ENCODE data around the gene BRD8. TPM values are rescaled to one million over a fixed set of nuclear protein-coding genes. Genes with fewer than 3 reads are reported as not detected.

The BRD8 gene
- total RNA-seq, 2 donors from 2014 or later: 70.6 to 130 TPM

- Mint-ChIP-seq H3K4me3 (no peak within 1 kb of the TSS), H3K4me1 (no peaks in the 10 kb centered on the region), H3K9me3 (no peaks in the 10 kb centered on the region), H3K27ac (no peak within 1 kb of the TSS), H3K27me3 (peaks cover 13% of the 10 kb centered on the region), H3K36me3 (ENCODE audit: low read depth) (no peaks in the 10 kb centered on the region)
- no peak for ATAC-seq (replicated peaks)
These were observed 39.3 kb downstream of the BRD8 start, which contains the start of gene NME5 for GRCh38 chr5:138138949-138139780. TSS of gene NME5 (minus strand) at chr5:138139428. CDS start at chr5:138138780, 648 bp downstream.

- Mint-ChIP-seq H3K27ac (no peak overlapping the region), H3K36me3 (ENCODE audit: low read depth) (no peaks in the 10 kb centered on the region), H3K4me3 (peak overlapping the region; percentile 63), H3K9me3 (no peaks in the 10 kb centered on the region), H3K4me1 (no peaks in the 10 kb centered on the region), H3K27me3 (peaks cover 11% of the 10 kb centered on the region)
- ATAC-seq (replicated peaks): no peak
These were observed 45.9 kb downstream of the BRD8 start for GRCh38 chr5:138132543-138132942.

- Mint-ChIP-seq H3K4me1 (no peaks in the 10 kb centered on the region), H3K36me3 (ENCODE audit: low read depth) (no peaks in the 10 kb centered on the region), H3K27me3 (peaks cover 3% of the 10 kb centered on the region), H3K9me3 (no peaks in the 10 kb centered on the region), H3K27ac (no peak overlapping the region), H3K4me3 (no peak overlapping the region)
- ATAC-seq (replicated peaks): no peak
These were observed 49.1 kb downstream of the BRD8 start for GRCh38 chr5:138129347-138129746.

- no peak for ATAC-seq (replicated peaks)
- no peaks in the 10 kb centered on the region for H3K4me1 Mint-ChIP-seq
- H3K4me3 Mint-ChIP-seq: no peak overlapping the region
- H3K27me3 Mint-ChIP-seq: peaks cover 3% of the 10 kb centered on the region
- H3K27ac Mint-ChIP-seq: no peak overlapping the region
- no peaks in the 10 kb centered on the region for H3K9me3 Mint-ChIP-seq
- H3K36me3 Mint-ChIP-seq (ENCODE audit: low read depth): no peaks in the 10 kb centered on the region
These were observed 50.1 kb downstream of the BRD8 start for GRCh38 chr5:138128334-138128733.

- Mint-ChIP-seq H3K27me3 (peaks cover 5% of the 10 kb centered on the region), H3K9me3 (no peaks in the 10 kb centered on the region), H3K36me3 (ENCODE audit: low read depth) (no peaks in the 10 kb centered on the region), H3K4me3 (no peak overlapping the region), H3K4me1 (no peaks in the 10 kb centered on the region), H3K27ac (no peak overlapping the region)
- no peak for ATAC-seq (replicated peaks)
These were observed 63.2 kb downstream of the BRD8 start for GRCh38 chr5:138115254-138115653.

GRCh38 chr5:138111937-138112336, 66.5 kb downstream of the BRD8 start:
- ATAC-seq (replicated peaks): no peak
- H3K4me3 Mint-ChIP-seq: no peak overlapping the region
- no peaks in the 10 kb centered on the region for H3K4me1 Mint-ChIP-seq
- H3K9me3 Mint-ChIP-seq: no peaks in the 10 kb centered on the region
- H3K27ac Mint-ChIP-seq: no peak overlapping the region
- no peaks in the 10 kb centered on the region for H3K36me3 Mint-ChIP-seq (ENCODE audit: low read depth)
- peaks cover 6% of the 10 kb centered on the region for H3K27me3 Mint-ChIP-seq

GRCh38 chr5:138111181-138111580, 67.2 kb downstream of the BRD8 start:
- no peak for ATAC-seq (replicated peaks)
- H3K4me1 Mint-ChIP-seq: no peaks in the 10 kb centered on the region

GRCh38 chr5:138110266-138110963, 68.0 kb downstream of the BRD8 start:
- H3K27ac Mint-ChIP-seq: no peak overlapping the region
- no peaks in the 10 kb centered on the region for H3K9me3 Mint-ChIP-seq
- peaks cover 6% of the 10 kb centered on the region for H3K27me3 Mint-ChIP-seq
- no peak for ATAC-seq (replicated peaks)
- H3K4me1 Mint-ChIP-seq: no peaks in the 10 kb centered on the region
- no peak overlapping the region for H3K4me3 Mint-ChIP-seq
- no peaks in the 10 kb centered on the region for H3K36me3 Mint-ChIP-seq (ENCODE audit: low read depth)

More at GRCh38 chr5:138111181-138111580, 67.2 kb downstream of the BRD8 start:
- Mint-ChIP-seq H3K4me3 (no peak overlapping the region), H3K36me3 (ENCODE audit: low read depth) (no peaks in the 10 kb centered on the region), H3K27ac (no peak overlapping the region), H3K27me3 (peaks cover 6% of the 10 kb centered on the region), H3K9me3 (no peaks in the 10 kb centered on the region)

- Mint-ChIP-seq H3K27ac (no peak overlapping the region), H3K36me3 (ENCODE audit: low read depth) (no peaks in the 10 kb centered on the region), H3K4me1 (no peaks in the 10 kb centered on the region), H3K27me3 (peaks cover 6% of the 10 kb centered on the region), H3K4me3 (no peak overlapping the region), H3K9me3 (no peaks in the 10 kb centered on the region)
- peak; percentile 26 for ATAC-seq (replicated peaks)
These were observed 68.8 kb downstream of the BRD8 start for GRCh38 chr5:138109463-138110265.

- Mint-ChIP-seq H3K4me1 (no peaks in the 10 kb centered on the region), H3K4me3 (no peak overlapping the region), H3K27me3 (peaks cover 6% of the 10 kb centered on the region), H3K36me3 (ENCODE audit: low read depth) (no peaks in the 10 kb centered on the region), H3K9me3 (no peaks in the 10 kb centered on the region), H3K27ac (no peak overlapping the region)
- no peak for ATAC-seq (replicated peaks)
These were observed 71.2 kb downstream of the BRD8 start for GRCh38 chr5:138107213-138107612.

- H3K4me1 Mint-ChIP-seq: no peaks in the 10 kb centered on the region
- peaks cover 12% of the 10 kb centered on the region for H3K27me3 Mint-ChIP-seq
- H3K9me3 Mint-ChIP-seq: no peaks in the 10 kb centered on the region
- no peak for ATAC-seq (replicated peaks)
- H3K36me3 Mint-ChIP-seq (ENCODE audit: low read depth): no peaks in the 10 kb centered on the region
- H3K27ac Mint-ChIP-seq: no peak overlapping the region
- no peak overlapping the region for H3K4me3 Mint-ChIP-seq
These were observed 72.7 kb downstream of the BRD8 start for GRCh38 chr5:138105709-138106108.

- no peaks in the 10 kb centered on the region for H3K4me1 Mint-ChIP-seq
- H3K4me3 Mint-ChIP-seq: no peak overlapping the region
- no peak overlapping the region for H3K27ac Mint-ChIP-seq
- H3K27me3 Mint-ChIP-seq: peaks cover 20% of the 10 kb centered on the region
- no peaks in the 10 kb centered on the region for H3K9me3 Mint-ChIP-seq
- H3K36me3 Mint-ChIP-seq (ENCODE audit: low read depth): no peaks in the 10 kb centered on the region
- no peak for ATAC-seq (replicated peaks)
These were observed 75.2 kb downstream of the BRD8 start for GRCh38 chr5:138103319-138103637.

GRCh38 chr5:138102454-138103318, 75.7 kb downstream of the BRD8 start:
- Mint-ChIP-seq H3K4me1 (no peaks in the 10 kb centered on the region), H3K27ac (no peak overlapping the region), H3K27me3 (peaks cover 20% of the 10 kb centered on the region), H3K36me3 (ENCODE audit: low read depth) (no peaks in the 10 kb centered on the region), H3K4me3 (no peak overlapping the region), H3K9me3 (no peaks in the 10 kb centered on the region)
- ATAC-seq (replicated peaks): no peak

Measured in activated T-helper 17 cell treated with anti-CD3 and anti-CD28 coated beads, Interleukin-2, amount 50 U/mL, for 72 hours (primary cell).